Ishikawa (cell line): ENCODE data around the gene ECE2.

ENCODE experiments used
- CEBPB ChIP-seq: IDR thresholded peaks from 2 replicates; pipeline ENCODE4 v1.6.1; 2012
- CREB1 ChIP-seq: IDR thresholded peaks from 2 replicates; pipeline ENCODE4 v1.6.1; 2012; ENCODE audit warnings: low read depth
- EGR1 ChIP-seq: IDR thresholded peaks from 2 replicates; pipeline ENCODE4 v1.6.1; 2012
- EP300 ChIP-seq: IDR thresholded peaks from 2 replicates; pipeline ENCODE4 v1.6.1; 2012; ENCODE audit warnings: borderline replicate concordance
- FOXM1 ChIP-seq: IDR thresholded peaks from 2 replicates; pipeline ENCODE4 v1.6.1; 2012; ENCODE audit warnings: low read depth, borderline replicate concordance
- NFIC ChIP-seq: IDR thresholded peaks from 2 replicates; pipeline ENCODE4 v1.6.1; 2012
- RAD21 ChIP-seq: IDR thresholded peaks from 2 replicates; pipeline ENCODE4 v1.6.1; 2012; ENCODE audit warnings: low read depth
- TAF1 ChIP-seq: IDR thresholded peaks from 2 replicates; pipeline ENCODE4 v1.6.1; 2012; ENCODE audit warnings: low read depth, mild to moderate bottlenecking
- TCF12 ChIP-seq: IDR thresholded peaks from 2 replicates; pipeline ENCODE4 v1.6.1; 2012; ENCODE audit warnings: low read depth
- TEAD4 ChIP-seq: IDR thresholded peaks from 2 replicates; pipeline ENCODE4 v1.6.1; 2012
- YY1 ChIP-seq: IDR thresholded peaks from 2 replicates; pipeline ENCODE4 v1.6.1; 2012; ENCODE audit warnings: low read depth
- ZBTB7A ChIP-seq: IDR thresholded peaks from 2 replicates; pipeline ENCODE4 v1.6.1; 2012; ENCODE audit warnings: low read depth
- TF ChIP-seq, protein P1 (sequence below): IDR thresholded peaks from 2 replicates; pipeline ENCODE4 v1.6.1; 2012
- TF ChIP-seq, protein P2 (sequence below): IDR thresholded peaks from 2 replicates; pipeline ENCODE4 v1.6.1; 2012; ENCODE audit warnings: low read depth, mild to moderate bottlenecking
- TF ChIP-seq, protein P3 (sequence below): IDR thresholded peaks from 2 replicates; pipeline ENCODE4 v1.6.1; 2012

The ECE2 gene

DNA sequence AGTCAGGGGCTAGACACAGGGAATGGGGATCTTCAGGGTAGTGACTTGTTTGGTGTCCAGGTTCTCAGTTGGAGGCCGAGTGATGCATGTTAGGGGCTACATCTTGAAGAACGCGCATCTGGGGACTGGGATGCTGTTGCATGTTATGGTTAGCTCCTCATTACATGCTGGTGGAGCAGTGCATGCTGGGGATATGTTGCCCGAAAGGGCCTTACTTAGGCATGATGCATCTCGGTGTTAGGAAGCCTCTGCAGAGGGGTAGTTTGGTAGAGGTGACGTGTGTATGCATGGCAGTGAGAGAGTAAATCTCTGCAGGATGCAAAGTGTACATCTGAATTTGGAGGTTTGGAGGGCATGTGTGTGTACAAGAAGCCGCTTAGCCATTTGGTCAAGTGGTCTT, 41.0 kb downstream of the ECE2 start:
- TF ChIP-seq CEBPB (no peak), RAD21 (no peak), EP300 (no peak)
- TF ChIP-seq, protein P1, sequence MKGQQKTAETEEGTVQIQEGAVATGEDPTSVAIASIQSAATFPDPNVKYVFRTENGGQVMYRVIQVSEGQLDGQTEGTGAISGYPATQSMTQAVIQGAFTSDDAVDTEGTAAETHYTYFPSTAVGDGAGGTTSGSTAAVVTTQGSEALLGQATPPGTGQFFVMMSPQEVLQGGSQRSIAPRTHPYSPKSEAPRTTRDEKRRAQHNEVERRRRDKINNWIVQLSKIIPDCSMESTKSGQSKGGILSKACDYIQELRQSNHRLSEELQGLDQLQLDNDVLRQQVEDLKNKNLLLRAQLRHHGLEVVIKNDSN, result no peak
- TF ChIP-seq, protein P2, sequence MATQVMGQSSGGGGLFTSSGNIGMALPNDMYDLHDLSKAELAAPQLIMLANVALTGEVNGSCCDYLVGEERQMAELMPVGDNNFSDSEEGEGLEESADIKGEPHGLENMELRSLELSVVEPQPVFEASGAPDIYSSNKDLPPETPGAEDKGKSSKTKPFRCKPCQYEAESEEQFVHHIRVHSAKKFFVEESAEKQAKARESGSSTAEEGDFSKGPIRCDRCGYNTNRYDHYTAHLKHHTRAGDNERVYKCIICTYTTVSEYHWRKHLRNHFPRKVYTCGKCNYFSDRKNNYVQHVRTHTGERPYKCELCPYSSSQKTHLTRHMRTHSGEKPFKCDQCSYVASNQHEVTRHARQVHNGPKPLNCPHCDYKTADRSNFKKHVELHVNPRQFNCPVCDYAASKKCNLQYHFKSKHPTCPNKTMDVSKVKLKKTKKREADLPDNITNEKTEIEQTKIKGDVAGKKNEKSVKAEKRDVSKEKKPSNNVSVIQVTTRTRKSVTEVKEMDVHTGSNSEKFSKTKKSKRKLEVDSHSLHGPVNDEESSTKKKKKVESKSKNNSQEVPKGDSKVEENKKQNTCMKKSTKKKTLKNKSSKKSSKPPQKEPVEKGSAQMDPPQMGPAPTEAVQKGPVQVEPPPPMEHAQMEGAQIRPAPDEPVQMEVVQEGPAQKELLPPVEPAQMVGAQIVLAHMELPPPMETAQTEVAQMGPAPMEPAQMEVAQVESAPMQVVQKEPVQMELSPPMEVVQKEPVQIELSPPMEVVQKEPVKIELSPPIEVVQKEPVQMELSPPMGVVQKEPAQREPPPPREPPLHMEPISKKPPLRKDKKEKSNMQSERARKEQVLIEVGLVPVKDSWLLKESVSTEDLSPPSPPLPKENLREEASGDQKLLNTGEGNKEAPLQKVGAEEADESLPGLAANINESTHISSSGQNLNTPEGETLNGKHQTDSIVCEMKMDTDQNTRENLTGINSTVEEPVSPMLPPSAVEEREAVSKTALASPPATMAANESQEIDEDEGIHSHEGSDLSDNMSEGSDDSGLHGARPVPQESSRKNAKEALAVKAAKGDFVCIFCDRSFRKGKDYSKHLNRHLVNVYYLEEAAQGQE, result no peak

DNA sequence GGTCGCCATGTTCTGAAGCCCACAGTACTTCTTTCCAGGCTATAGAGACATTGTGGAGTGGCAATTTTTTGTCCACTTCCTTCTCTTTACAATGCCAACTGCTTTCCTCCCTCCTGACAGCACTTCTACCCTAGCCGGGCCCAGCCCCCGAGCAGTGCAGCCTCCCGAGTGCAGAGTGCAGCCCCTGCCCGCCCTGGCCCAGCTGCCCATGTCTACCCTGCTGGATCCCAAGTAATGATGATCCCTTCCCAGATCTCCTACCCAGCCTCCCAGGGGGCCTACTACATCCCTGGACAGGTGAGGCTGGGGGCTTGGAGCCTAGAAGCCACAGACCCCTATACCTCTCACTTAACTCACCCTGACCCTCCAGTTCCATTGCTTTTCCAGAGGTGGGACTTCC, 41.4 kb downstream of the ECE2 start:
- TF ChIP-seq, protein P2, result no peak
- TF ChIP-seq CEBPB, result no peak
- TF ChIP-seq, protein P3, sequence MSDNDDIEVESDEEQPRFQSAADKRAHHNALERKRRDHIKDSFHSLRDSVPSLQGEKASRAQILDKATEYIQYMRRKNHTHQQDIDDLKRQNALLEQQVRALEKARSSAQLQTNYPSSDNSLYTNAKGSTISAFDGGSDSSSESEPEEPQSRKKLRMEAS, result no peak
- no peak for TF ChIP-seq ZBTB7A
- TF ChIP-seq TCF12, result no peak
- TF ChIP-seq EGR1, result no peak
- no peak for TF ChIP-seq NFIC
- TF ChIP-seq, protein P1, result no peak
- no peak for TF ChIP-seq FOXM1
- TF ChIP-seq EP300, result no peak
- no peak for TF ChIP-seq TAF1
- no peak for TF ChIP-seq TEAD4
- no peak for TF ChIP-seq YY1
- no peak for TF ChIP-seq RAD21
- no peak for TF ChIP-seq CREB1

DNA sequence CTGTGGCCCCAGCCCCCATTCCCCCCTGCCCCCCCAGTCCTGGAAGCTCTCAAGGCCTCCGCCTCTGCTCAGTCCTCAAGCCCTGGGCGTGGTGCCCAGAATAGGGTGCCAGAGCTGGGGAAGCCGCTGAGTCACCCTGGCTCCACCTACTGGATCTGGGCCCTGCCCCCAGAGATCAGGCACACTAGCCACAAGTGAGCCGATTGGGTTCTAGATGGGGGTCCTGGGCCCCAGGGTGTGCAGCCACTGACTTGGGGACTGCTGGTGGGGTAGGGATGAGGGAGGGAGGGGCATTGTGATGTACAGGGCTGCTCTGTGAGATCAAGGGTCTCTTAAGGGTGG, 44.3 kb downstream of the ECE2 start:
- TF ChIP-seq NFIC, result peak; percentile 66
- no peak for TF ChIP-seq RAD21
- TF ChIP-seq, protein P3, result 0 out of 2 replicates have a peak, but pooled peaks have one; percentile 24
- TF ChIP-seq, protein P1, result no peak
- TF ChIP-seq CEBPB, result no peak

DNA sequence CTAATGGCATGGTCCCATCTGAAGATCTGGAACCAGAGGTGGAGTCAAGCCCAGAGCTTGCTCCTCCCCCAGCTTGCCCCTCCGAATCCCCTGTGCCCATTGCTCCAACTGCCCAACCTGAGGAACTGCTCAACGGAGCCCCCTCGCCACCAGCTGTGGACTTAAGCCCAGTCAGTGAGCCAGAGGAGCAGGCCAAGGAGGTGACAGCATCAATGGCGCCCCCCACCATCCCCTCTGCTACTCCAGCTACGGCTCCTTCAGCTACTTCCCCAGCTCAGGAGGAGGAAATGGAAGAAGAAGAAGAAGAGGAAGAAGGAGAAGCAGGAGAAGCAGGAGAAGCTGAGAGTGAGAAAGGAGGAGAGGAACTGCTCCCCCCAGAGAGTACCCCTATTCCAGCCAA, 45.8 kb downstream of the ECE2 start:
- TF ChIP-seq RAD21, result no peak
- TF ChIP-seq EGR1, result no peak
- TF ChIP-seq, protein P1, result no peak
- TF ChIP-seq NFIC, result no peak
- no peak for TF ChIP-seq FOXM1
- no peak for TF ChIP-seq EP300
- no peak for TF ChIP-seq TAF1
- TF ChIP-seq ZBTB7A, result no peak
- TF ChIP-seq CREB1, result no peak
- no peak for TF ChIP-seq CEBPB

DNA sequence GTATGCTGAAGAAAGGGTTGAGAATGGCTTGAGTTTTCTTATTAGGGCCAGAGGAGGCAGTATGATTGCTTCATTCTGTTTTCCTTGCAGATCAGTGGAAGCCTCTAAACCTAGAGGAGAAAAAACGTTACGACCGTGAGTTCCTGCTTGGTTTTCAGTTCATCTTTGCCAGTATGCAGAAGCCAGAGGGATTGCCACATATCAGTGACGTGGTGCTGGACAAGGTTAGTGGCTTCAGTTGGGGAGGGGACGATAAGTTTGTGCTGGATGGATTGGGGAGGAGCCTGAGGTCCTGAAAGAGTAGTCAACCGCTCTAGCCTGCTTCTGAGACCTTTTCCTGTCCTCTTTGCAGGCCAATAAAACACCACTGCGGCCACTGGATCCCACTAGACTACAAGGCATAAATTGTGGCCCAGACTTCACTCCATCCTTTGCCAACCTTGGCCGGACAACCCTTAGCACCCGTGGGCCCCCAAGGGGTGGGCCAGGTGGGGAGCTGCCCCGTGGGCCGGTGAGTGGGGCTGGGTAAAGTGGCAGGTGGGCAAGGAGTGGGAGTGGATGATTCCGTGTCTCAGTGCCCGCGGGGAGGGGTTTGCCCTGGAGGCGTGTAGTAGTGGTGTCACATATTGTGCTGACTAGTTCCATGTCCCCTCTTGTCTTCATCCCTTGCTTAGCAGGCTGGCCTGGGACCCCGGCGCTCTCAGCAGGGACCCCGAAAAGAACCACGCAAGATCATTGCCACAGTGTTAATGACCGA, 47.1 kb downstream of the ECE2 start:
- TF ChIP-seq FOXM1 (no peak), EGR1 (no peak), TEAD4 (no peak), YY1 (no peak), RAD21 (no peak), EP300 (no peak; the same call in 1 of the 2 replicates), TAF1 (no peak), CREB1 (no peak), NFIC (no peak), CEBPB (no peak), TCF12 (no peak)
- TF ChIP-seq, protein P2, result no peak
- TF ChIP-seq, protein P3, result no peak
